Sigmoid colon (tissue), 7 donors: ENCODE data around the gene TNFRSF25. TPM values are rescaled to one million over a fixed set of nuclear protein-coding genes. Genes with fewer than 3 reads are reported as not detected.

Source experiments
- DNase-seq: peaks from one replicate; pipeline ENCODE4 v3.0.0-alpha.2; 2019
- H3K27ac ChIP-seq, 4 donors: fragments of 200-600 bp; sonication (generic); one replicate each; pipeline ENCODE4 v1.5.1; 2016 to 2019; ENCODE audit warnings: mild to moderate bottlenecking in 1 of 4
- H3K27me3 ChIP-seq, 3 donors: fragments of 200-600 bp; sonication (generic); one replicate each; pipeline ENCODE4 v1.5.1; 2019; ENCODE audit warnings: mild to moderate bottlenecking in 1 of 3
- H3K36me3 ChIP-seq, 4 donors: fragments of 200-600 bp; sonication (generic); one replicate each; pipeline ENCODE4 v1.5.1; 2016 to 2019
- H3K4me1 ChIP-seq, 4 donors: fragments of 200-600 bp; sonication (generic); one replicate each; pipeline ENCODE4 v1.5.1; 2017 to 2019
- H3K4me3 ChIP-seq, 4 donors: fragments of 200-600 bp; sonication (generic); one replicate each; pipeline ENCODE4 v1.5.1; 2017 to 2019; ENCODE audit warnings: mild to moderate bottlenecking in 2 of 4, moderate library complexity in 1 of 4
- H3K9me3 ChIP-seq, 4 donors: fragments of 200-600 bp in 3 of 4; sonication (generic) in 3 of 4; one replicate each; pipeline versions ENCODE4 v1.5.1 to v1.6.1; 2013 to 2019
- EP300 ChIP-seq, 4 donors: sonication (generic); formaldehyde crosslinking; IDR thresholded peaks; one replicate each; pipeline ENCODE4 v1.6.1; 2017; ENCODE audit warnings: antibody characterized with exemption in 4 of 4
- POLR2A ChIP-seq, 2 donors: fragments of 450-650 bp; IDR thresholded peaks; one replicate each; pipeline ENCODE4 v1.6.1; 2016; ENCODE audit warnings: antibody characterized with exemption in 2 of 2, mild to moderate bottlenecking in 2 of 2, moderate library complexity in 2 of 2
- POLR2AphosphoS5 ChIP-seq, 4 donors: sonication (generic); formaldehyde crosslinking; IDR thresholded peaks; one replicate each; pipeline ENCODE4 v1.6.1; 2017; ENCODE audit warnings: antibody characterized with exemption in 4 of 4
- WGBS, 2 donors: extraction: QIAGEN DNeasy Blood & Tissue Kit; methylation state at CpG; one replicate each; pipeline ENCODE4 v1.1.7; 2013; 5-methylcytosine and 5-hydroxymethylcytosine counted together
- intact Hi-C: fragments of 100-400 bp; cut with DNase I; formaldehyde crosslinking; loops from one replicate; pipeline ENCODE4 v1.15.1; 2023
- polyA plus RNA-seq, 3 donors: library from polyadenylated mRNA; stranded (reverse); fragments of 200-250 nt; gene quantifications; one replicate each; pipeline ENCODE4 v1.2.3, GENCODE V29; 2013
- total RNA-seq, 4 donors: library from RNA; depleted of rRNA; stranded (reverse); fragments of >200 nt; gene quantifications; one replicate each; pipeline ENCODE4 v1.1.0, GENCODE V29; 2016
- TF ChIP-seq, protein P1 (sequence below), 4 experiments: fragments of 450-650 bp in 3 of 4; fragments of 200-600 bp in 1 of 4; IDR thresholded peaks; one replicate each; pipeline ENCODE4 v1.5.1; 2016 to 2019; ENCODE audit warnings: antibody characterized with exemption in 4 of 4, mild to moderate bottlenecking in 3 of 4, moderate library complexity in 2 of 4
- donor health status: healthy with polysubstance abuse.
- donor health status: Bipolar disorder and iron deficiency.
- donor health status: healthy.

Gene TNFRSF25
- total and polyA plus RNA-seq, 7 donors = 2.5 to 65.9 (median 6.8) TPM

DNA sequence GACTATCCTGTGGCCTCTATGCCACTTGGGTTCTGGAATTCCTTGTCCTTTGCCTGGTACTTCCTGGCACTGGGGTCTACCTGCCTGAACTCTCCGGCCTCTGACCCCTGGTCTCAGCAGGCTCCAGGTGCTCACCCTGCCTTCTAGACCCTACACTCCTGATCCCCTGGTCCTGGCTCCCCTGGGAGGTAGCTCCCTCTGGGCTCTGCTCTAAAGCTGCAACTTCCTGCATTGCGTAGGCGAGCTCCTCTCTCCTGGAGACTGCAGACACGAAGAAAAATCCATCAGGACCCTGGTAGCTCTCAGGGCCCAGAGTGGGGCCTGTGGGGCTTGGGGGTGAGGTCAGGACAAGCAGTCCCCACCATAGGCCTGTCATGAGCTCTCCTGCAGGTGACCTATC is 33.3 kb upstream of the TNFRSF25 start:
- H3K27ac ChIP-seq = no peak overlapping the region
- peaks cover 0 to 19% (median 0%) of the 10 kb centered on the region in 3 donors for H3K27me3 ChIP-seq
- WGBS, 2 donors = 83 to 88% methylated on average over 4 of the region's 4 CpGs
- intact Hi-C loops = no loop called here
- H3K36me3 ChIP-seq = no peaks in the 10 kb centered on the region
- peaks cover 0 to 21% (median 17%) of the 10 kb centered on the region in 4 donors for H3K4me1 ChIP-seq
- TF ChIP-seq POLR2A (IDR thresholded peaks at IDR 0.05) = no peak
- TF ChIP-seq, protein P1, sequence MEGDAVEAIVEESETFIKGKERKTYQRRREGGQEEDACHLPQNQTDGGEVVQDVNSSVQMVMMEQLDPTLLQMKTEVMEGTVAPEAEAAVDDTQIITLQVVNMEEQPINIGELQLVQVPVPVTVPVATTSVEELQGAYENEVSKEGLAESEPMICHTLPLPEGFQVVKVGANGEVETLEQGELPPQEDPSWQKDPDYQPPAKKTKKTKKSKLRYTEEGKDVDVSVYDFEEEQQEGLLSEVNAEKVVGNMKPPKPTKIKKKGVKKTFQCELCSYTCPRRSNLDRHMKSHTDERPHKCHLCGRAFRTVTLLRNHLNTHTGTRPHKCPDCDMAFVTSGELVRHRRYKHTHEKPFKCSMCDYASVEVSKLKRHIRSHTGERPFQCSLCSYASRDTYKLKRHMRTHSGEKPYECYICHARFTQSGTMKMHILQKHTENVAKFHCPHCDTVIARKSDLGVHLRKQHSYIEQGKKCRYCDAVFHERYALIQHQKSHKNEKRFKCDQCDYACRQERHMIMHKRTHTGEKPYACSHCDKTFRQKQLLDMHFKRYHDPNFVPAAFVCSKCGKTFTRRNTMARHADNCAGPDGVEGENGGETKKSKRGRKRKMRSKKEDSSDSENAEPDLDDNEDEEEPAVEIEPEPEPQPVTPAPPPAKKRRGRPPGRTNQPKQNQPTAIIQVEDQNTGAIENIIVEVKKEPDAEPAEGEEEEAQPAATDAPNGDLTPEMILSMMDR (IDR thresholded peaks at IDR 0.05) = no peak
- TF ChIP-seq EP300 (IDR thresholded peaks at IDR 0.05) = no peak
- no peak for TF ChIP-seq POLR2AphosphoS5 (IDR thresholded peaks at IDR 0.05)
- H3K9me3 ChIP-seq = no peaks in the 10 kb centered on the region
- no peak overlapping the region for H3K4me3 ChIP-seq
- no peak for DNase-seq

DNA sequence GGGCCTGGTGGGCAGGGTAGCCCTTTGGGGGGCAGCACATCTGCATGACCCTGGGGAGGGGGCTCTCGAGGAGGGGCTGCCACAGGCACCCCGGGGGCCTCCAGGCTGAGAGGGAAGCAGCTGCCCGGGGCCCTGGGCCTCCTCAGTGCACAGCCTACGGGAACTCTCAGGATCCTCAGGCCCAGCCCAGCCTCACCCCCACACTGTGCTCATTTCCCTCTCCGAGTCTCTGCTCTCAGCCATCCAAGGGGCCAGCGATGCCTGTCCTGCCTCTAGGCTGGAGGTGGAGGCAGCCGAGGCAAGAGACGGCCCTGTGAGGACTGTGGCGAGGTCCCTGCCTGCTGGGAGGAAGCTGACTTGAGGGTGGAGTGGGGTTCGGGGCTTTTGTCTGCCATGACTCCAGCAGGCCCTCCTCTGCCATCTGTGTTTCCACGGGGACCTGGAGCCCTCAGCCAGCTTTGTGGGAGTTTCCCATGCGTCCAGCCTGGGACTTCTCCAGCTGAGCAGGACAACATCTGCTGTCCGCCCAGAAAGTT is 32.7 kb upstream of the TNFRSF25 start:
- Histone ChIP-seq H3K4me1 (peaks cover 0 to 21% (median 17%) of the 10 kb centered on the region in 4 donors), H3K4me3 (no peak overlapping the region), H3K36me3 (no peaks in the 10 kb centered on the region), H3K27ac (no peak overlapping the region), H3K27me3 (peaks cover 0 to 19% (median 0%) of the 10 kb centered on the region in 3 donors), H3K9me3 (no peaks in the 10 kb centered on the region)
- peak; percentile 62 for DNase-seq
- intact Hi-C loops = no loop called here
- 73 to 78% methylated on average over 13 of the region's 13 CpGs for WGBS, 2 donors
- TF ChIP-seq, protein P1 (IDR thresholded peaks at IDR 0.05) = no peak
- TF ChIP-seq POLR2A (IDR thresholded peaks at IDR 0.05) (no peak), EP300 (IDR thresholded peaks at IDR 0.05) (no peak), POLR2AphosphoS5 (IDR thresholded peaks at IDR 0.05) (no peak)

DNA sequence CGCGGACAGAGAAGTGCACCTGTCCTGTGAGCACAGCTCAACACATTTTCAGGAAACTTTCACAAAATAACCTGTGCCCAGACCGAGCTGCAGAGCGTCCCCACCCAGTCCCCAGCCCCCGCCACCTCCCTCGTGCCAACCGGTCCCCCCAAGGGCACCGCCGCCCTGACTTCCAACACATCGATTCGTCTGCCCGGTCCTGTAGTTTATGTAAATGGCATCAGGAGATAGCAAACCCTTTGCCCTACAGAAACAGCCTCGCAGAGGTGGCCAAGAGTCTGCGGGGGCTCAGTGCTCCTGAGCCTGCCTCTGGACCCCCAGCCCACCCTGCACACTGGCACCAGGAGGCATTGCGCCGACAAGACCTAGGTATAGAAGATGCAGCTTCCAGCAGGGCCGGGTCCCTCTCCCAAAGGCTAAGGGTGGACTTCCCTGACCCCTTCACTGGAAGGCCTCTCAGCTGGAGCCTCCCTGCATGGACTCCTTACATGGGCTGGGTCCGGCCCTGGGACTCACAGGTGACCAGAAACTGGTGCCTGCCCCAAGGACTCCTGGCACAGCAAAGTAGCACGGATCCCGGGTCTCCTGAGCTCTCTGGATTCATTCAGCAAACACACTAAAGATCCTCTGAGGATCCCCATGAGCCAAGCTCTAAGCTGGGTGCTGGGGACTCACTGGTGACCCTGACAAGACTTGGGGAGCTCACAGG is 32.0 kb upstream of the TNFRSF25 start:
- H3K36me3 ChIP-seq = no peaks in the 10 kb centered on the region
- H3K4me1 ChIP-seq = peaks cover 0 to 21% (median 17%) of the 10 kb centered on the region in 4 donors
- TF ChIP-seq POLR2AphosphoS5 (IDR thresholded peaks at IDR 0.05) (no peak), EP300 (IDR thresholded peaks at IDR 0.05) (no peak), POLR2A (IDR thresholded peaks at IDR 0.05) (no peak)
- TF ChIP-seq, protein P1 (IDR thresholded peaks at IDR 0.05) = no peak
- DNase-seq = peak; percentile 63
- H3K9me3 ChIP-seq = no peaks in the 10 kb centered on the region
- H3K27me3 ChIP-seq = peaks cover 0 to 19% (median 0%) of the 10 kb centered on the region in 3 donors
- H3K27ac ChIP-seq = peak overlapping the region in 3 of 4 donors; percentile 35 to 57 (median 43)
- peak overlapping the region; percentile 40 to 65 (median 58) for H3K4me3 ChIP-seq
- WGBS, 2 donors = 20 to 47% methylated on average over 20 of the region's 20 CpGs
- intact Hi-C loops = no loop called here

DNA sequence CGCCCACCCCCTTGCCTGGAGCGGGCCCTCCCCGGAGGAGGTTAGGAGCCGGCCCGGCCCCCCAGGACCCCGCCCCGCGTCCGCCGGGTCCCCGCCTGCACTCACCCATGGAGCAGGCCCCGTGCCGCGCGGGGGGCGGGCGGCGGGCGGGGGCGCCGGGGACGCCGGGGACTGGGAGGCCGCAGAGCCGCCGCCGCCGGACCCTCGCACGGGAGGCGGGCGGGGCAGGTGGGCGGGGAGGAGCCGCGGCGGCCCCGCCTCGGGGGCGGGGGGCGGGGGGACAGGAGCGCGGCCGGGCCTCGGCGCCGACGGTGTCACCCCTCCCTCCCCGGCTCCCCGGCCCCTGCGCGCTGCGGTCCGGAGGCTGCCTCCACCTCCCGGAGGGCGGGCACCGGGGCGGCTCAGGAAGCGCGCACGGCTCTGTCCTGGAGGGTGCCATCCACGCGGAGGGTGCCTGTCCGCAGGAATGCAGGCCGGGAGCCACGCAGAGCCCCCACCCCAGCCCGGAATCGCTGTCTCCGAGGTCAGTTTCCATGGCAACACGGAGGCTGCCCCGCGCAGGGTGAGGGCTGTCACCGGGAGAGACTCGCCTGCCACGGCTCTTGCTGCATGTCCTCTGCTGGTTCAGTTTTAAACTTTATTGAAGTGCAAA is 31.4 kb upstream of the TNFRSF25 start:
- Histone ChIP-seq H3K27ac (peak overlapping the region; percentile 43 to 68 (median 53)), H3K27me3 (peaks cover 0 to 19% (median 0%) of the 10 kb centered on the region in 3 donors), H3K36me3 (no peaks in the 10 kb centered on the region), H3K4me3 (peak overlapping the region; percentile 45 to 65 (median 58)), H3K4me1 (peaks cover 0 to 21% (median 17%) of the 10 kb centered on the region in 4 donors), H3K9me3 (no peaks in the 10 kb centered on the region)
- intact Hi-C loops = no loop called here
- 1% methylated on average over 74 of the region's 74 CpGs for WGBS, 2 donors
- DNase-seq = no peak
- TF ChIP-seq POLR2AphosphoS5 (IDR thresholded peaks at IDR 0.05) (no peak), POLR2A (IDR thresholded peaks at IDR 0.05) (no peak), EP300 (IDR thresholded peaks at IDR 0.05) (no peak)
- TF ChIP-seq, protein P1 (IDR thresholded peaks at IDR 0.05) = no peak
